GM21825 (cell line): Measurements from ENCODE around the gene RNF144B.
"Not testable (repeated sequence)": the region's sequence is repeated elsewhere in the genome, so short reads cannot be mapped to it uniquely, and the experiment has no call there.

Experiments used
- ATAC-seq: cut with Tn5 transposase; IDR thresholded peaks from one replicate; pipeline ENCODE4 v1.9.1; 2021; ENCODE audit warnings: mild to moderate bottlenecking, moderate library complexity; ENCODE audit not compliant: unreplicated experiment

Gene RNF144B

DNA sequence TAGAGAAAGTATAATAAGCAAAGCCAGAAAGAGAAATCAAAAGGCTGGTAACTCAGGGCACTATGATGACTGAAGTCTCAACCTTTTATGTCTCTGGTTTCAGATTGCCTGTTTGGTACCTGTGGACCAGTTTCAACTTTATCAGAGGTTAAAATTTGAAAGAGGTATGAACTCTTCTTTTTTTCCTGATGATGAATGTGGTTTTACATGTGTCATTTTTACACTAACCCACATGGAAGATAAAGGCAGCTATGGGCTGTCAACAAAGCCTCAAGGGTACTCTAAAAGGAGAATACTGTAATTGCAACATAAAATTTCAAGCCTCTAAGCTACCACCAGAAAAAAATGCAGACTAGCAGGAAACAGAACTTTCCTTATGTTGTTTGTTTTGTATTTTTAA is 52.4 kb downstream of the RNF144B start:
- ATAC-seq, result no peak

DNA sequence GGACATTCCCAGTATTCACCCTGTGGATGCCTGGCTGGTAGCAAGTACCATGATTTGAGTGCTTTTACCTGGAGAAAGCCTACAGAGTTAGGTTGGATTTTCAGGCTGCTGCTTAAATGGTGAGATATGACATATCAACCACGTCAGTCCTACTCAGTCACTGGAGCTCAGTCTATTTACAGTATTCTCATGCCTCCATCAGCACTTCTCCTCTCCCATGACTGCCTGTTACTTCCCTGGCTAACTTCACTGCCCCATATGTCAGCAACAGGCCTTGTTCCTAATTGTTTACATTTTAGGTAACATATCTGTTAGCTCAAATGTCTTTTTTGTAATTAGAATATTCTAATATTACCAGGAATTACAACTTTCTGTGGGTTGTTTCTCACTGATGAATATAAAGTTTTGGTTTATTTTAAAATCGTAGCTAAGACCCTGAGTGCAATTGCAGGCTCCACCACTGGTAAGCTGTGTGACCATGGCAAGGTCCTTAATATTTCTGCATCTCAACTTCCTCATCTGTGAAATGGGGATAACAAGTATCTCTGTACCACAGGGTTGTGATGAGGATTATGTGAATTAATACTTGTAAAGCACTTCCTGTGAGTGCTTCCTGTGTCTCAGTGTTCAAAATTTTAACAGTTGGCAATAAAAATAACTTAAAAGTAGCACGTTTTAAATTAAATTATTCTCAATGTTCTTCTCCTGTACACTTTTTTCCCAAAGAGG is 54.3 kb downstream of the RNF144B start:
- ATAC-seq, result no peak

DNA sequence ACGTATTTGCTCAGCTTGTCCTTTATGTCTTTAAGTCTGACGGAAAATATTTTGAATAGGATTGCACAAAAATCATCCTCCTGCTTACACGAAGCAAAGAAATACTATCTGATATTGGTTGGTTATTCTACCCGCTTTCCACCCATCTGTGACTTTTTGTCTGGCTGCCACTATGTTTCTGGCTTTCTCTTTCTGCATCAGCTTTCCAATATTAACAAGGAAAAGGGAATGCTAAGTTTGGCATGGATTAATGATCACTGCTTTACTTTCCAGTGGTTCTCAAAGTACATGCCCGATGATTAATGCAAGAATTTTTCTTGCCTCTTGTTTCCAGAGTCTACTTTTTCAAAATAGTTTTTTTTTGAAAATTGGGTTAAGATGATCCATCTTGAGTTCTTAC is 57.0 kb downstream of the RNF144B start:
- no peak for ATAC-seq

DNA sequence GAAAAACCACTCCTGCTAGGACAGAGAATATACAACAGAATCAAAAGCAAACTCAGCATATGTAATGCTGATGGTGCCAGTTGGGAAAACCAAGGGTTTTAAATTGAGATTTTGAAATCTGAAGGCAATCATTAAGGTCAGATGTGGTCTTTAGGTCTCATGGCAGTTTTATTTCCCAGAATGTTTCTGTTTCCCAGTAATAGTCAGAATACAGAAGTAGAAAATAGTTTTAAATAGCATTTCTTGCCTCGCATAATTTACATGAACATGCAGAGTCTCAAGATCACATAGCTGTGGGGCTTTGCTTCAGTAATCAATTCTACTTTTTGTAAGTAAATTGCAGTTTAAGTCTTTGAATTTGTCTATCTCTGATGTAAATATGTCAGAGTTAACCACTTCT is 58.1 kb downstream of the RNF144B start:
- no peak for ATAC-seq

DNA sequence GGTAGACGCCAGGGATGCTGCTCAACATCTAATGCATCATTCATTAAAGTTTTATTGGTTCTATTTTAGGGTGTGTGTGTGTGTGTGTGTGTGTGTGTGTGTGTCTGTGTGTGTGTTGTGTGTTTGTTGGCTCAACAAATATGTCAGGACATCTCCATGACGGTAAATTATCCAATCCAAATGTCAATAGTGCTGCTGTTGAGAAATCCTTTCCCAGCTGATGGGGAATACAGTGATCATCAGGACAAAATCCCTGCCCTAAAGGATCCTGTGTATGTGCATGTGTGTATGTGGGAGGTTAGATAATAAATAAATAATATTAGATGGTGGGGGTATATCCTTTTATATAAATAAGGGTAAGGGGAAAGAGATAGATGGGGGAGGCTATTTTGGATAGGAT is 59.6 kb downstream of the RNF144B start:
- no peak for ATAC-seq

DNA sequence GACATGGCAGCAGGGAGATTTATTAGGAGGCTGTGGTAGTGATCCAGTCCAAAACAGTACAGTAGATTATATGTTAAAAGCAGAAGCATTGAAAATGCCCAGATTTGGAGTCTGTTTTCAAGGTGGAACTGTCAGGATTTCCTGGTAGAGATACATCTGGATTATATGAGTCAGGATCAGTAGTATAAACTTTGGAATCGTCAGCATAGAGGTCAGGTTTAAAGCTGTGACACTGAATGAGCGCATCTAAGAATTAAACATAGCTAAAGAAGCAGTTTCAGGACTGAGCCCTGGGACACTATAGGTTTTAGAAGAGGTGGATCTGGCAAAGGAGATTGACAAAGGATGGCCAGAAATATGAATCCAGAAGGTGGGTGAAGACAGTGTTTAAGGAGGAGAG is 60.4 kb downstream of the RNF144B start:
- ATAC-seq, result no peak

DNA sequence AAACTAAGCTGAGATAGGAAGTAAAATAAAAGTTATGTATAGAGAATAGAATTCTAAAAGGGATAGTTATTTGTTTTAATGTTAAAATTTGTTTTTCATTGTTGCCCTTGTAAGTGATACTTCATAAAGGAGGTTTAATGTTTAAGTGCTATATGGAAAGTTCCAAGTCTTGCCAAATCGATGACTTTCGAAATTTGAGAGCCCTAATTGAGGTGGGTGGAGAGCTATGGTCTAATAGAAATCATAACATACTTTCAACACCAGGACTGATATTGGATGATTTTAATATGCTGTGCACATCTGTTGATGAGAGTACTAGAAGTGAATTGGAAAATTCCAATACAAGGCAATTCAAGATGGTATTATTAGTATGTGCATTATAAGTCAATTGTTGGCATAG is 64.6 kb downstream of the RNF144B start:
- ATAC-seq, result no peak

DNA sequence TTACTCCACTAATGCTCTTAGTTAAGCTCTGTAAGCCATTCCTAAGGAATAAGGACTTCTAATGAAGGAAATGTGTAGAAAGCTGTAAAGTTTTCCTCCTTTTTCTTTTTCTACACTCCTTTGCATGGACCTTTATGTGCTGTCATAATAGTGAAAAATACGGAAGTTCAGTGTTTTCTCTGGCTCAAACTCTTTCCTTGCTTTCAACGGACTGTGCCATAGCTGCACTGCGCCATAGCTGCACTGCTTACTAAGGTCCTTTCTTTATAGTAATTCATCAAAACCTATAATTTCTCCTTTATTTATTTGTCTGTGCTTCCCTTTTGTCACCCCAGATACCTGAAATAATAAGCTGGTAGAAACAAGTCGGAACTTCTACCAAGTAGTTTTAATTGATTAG is 67.3 kb downstream of the RNF144B start:
- no peak for ATAC-seq

DNA sequence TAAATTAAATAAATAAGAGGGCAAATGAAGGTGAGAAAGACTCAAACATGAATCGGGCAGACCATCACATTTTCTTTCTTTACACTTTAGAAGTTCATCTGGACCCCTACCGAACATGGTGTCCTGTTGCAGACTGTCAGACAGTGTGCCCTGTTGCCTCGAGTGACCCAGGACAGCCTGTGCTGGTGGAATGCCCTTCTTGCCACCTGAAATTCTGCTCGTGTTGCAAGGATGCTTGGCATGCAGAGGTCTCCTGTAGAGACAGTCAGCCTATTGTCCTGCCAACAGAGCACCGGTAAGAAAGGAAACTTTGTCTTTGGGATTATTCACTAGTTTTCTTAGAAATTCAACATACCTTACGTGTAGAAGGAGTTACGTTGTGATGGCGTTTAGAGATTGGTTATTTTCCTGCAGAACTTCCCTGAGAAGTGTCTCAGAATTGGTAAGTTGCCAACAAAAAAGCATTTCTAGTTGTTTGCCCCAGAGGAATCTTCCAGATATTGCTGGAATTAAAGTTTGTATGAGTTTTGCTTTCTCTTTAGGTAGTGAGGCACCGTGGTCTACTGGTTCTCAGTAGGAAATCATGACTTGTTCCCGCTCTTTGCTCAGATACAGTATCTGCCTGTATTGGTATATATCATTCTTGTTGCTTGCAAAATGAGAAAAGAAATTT is 70.1 kb downstream of the RNF144B start:
- ATAC-seq, result no peak

DNA sequence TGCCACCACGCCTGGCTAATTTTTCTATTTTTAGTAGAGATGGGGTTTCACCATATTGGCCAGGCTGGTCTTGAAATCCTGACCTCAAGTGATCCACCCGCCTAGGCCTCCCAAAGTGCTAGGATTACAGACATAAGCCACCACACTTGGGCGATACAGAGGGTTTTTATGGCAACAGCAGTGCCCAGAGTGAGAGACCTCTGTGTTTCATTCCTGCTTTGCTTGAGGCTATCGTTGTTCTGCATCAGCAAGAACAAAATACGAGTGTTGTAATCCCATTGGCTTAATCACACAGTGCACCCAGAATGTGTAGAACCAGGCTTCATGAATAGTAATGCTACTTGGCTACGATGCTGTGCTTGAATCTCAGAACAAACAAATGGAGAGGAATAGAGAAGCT is 70.9 kb downstream of the RNF144B start:
- ATAC-seq, result not testable (repeated sequence)

DNA sequence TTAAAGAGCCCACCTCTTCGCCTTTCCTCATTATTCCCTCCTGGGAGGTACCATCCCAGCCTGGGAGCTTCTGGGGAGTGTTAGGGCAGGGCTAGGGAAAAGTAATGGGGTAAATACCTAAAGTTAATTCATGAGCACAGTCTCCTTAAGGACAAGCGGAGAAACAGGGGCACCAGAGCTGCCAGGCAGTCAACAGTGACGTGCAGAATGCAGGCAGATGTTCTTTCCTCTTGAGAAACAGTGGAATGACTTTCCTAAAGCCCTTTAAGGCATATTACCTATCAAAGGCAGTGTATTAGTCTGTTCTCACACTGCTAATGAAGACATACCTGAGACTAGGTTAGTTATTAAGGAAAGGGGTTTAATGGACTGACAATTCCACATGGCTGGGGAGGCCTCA is 76.3 kb downstream of the RNF144B start:
- ATAC-seq, result no peak

DNA sequence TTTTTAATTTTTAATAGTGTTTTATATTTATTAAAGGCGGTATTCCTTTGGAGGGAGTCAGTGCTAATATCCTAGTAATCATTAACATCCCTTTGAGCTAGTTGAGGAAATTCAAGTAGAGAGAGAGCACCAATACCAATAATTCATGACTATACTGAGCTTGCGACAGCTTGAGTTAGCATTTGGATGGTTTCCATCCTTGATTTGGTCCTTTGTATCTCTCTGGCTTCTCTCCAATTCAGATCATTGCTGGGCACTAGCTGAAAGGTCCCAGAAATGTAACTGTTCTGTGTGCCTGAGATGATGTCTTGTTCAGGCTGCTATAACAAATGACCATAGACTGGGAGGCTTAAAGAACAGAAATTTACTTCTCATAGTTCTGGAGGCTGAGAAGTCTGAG is 77.0 kb downstream of the RNF144B start:
- ATAC-seq, result no peak

DNA sequence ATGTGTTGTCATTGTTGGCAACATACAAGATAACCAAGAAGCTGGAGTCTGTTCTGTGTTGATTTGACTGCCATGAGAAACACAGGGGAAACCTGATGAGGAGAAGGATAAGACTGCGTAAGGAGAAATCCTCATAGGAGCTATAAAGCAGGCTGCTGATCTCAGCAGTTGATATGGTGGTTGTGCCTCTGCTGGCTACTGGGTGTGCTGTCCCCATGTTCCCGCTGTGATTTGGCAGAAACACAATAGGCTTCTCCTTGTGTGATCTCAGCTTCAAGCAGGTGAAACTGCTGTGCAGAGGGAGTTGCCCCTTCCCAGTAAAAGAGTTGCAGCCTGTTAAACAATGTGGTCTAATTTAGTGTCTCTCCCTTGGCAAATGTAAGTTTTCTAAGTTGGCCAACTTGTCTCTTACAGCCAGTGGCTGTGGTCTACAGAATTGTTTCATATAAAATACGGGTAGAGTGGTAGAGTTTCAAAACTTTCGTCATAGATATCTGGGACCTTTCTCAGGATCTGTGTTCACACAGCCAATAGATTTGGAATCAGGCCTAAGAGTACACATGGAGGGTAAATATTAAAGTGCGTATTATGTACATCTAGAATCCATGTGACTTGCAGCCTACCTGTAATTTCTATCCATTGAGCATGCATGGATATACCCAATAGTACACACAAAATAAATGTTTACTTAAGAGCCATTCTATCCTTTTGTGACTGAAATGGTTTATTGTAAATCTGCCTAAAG is 78.4 kb downstream of the RNF144B start:
- ATAC-seq, result no peak

DNA sequence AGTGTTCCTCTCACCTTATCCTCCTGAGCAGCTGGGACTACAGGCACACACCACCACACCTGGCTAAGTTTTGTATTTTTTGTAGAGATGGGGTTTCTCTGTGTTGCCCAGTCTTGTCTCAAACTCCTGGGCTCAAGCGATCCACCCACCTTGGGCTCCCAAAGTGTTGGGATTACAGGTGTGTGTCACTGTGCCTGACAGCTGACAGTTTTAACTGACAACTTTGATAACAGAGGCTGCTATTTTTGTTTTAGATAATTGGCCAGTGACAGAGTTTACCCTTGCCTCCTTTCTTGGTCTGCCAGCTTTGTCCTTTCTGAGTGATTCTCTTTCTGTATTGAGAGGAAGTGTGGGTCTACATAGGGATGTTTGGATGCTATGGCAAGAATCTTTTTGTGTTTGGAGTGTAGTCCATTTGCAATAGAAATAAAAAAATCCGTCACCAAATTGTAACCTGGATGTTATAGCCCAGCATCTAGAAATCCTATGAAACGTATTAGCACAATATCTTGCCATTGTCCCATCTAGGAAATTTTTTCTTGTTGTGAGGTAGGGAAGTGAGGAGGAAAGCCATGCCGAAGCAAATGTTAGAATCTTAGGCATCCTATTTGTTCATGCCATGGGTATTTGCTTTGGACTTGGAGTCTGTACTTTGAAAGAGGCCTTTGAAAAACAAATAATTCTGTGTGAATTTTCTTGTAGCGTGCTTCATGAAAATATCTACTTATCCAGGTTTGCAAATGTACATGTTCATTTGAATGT is 80.8 kb downstream of the RNF144B start:
- no peak for ATAC-seq

DNA sequence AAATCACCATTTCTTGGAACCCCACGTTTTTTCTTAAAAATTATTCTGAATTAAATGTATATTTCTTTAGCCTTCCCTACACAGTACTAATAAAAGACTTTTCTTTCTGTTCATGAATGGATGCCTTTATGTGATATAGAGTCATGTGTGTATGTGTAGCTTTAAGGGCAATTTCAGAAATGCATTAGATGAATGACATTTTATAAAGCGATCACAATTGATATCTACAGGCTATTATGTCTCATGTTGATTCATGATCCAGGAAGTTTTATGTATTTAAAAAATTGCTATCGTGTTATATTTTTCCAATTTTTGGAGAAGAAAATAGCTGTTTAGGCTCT is 81.3 kb downstream of the RNF144B start:
- no peak for ATAC-seq

DNA sequence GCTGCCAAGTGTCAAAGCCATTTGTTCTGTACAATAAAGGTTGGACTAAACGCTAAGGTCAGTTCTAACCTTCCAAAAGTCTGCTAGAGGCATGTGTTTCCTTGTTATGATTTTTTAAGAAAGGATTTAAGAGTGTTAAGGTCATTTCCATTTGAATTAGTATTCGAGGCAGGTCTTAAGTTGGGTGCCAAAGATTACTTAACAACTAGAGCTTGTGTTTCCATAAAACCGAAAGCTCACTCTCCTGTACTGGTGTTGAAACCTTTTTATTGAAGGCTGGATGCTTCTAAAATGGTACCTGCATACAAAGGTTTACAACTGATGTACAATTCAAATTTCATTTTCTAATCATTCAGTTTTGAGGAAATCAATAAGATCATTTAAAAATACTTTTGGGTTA is 82.4 kb downstream of the RNF144B start:
- no peak for ATAC-seq

DNA sequence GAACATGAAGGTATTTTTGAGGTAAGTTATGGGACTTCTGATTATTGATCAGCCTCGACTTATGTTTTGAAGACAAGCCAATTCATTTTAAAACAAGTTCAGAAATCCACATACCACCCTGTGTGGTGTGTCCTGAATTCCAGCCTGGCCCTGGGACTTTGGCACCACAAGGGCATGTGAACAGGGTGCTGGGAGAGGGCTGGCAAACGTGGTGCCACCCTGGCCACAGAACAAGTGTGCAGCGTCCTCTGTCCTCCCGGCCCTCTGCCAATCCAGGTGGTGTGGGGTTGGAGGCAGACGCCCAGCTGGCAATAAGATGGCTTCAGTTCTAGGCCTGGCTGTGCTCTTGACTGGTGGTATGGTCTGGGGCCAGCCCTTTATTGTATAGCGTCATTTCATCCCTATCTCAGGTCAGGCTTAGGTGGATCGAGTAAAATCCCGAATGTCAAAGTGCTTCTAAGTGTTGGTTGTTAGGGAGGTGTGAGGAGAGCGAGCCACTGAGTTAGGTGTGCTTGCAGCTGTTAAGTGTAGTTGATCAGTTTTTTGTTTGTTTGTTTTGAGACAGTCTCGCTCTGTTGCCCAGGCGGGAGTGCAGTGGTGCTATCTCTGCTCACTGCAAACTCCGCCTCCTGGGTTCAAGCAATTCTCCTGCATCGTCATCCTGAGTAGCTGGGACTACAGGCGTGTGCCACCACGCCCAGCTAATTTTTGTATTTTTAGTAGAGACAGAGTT is 84.2 kb downstream of the RNF144B start:
- no peak for ATAC-seq

DNA sequence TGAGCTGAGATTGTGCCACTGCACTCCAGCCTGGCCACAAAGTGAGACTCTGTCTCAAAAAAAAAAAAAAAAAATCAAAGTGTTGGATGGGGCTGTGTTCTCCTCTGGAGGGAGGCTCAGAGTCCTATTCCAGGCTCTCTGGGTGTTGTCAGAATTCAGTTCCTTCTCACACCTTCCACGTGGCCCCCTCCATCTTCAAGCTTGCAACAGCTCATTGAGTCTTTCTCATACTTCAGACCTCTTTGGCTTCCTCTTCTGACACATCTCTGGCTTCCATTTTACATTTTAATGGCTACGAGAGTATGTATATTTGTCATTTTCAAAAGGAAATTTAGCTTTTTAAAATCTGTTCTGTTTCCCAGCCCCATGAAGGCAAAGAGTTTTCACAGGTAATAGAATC is 85.8 kb downstream of the RNF144B start:
- ATAC-seq, result no peak

DNA sequence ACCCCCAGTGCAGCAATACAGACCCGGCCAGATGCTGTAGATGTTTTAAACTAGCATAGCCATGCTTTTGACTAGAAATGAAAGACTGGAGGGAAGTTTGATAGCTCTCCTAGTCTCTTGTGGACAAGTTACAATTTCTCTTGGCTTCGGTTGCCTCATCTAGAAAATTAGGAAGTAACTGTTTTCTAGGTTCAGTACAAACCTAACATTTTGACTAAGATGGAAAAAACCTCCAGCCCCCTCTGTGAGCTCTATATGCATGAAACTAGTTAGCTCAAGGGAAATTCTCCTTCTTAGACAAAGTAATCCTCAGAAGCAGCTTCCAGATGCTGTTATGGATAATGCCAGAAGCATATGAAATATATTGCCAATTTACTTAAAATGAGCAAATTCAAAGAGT is 86.6 kb downstream of the RNF144B start:
- ATAC-seq, result no peak

DNA sequence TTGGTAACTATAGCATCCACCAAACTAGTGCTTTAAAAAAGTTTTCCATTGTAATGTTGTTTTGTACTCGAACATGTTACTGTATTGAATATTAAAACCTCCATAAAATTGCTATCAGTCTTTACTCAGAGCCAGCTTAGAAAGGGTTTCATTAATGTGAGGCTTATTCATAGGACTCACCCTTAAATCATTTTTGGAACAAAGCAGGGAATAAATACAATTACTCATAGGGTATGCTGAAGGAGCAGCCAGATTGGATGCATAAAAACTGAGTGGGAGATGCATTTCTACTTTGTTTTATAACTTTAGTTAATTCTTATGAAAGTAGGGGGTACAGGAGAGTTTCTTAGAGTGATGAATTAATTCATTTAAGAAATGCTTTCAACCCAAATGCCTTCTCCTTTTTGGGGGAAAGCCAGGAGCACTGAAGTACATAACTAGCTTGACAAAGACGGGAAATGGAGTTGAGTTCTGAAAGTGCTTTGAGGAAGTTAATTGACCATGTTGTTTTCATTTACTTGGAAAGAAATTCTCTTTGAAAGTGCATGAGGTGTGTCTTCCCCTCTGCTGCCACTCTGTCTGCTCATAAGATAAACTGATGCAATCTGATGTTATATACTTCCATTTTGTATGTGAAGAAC is 90.3 kb downstream of the RNF144B start:
- ATAC-seq, result no peak
